OCI-LY1 (cell line): ENCODE measurements around the gene TBCD.

Experiments
- H2AFZ ChIP-seq: fragments of 200-600 bp; sonication (generic), shearing (Covaris generic); 2 replicates; pipeline ENCODE4 v1.6.0; 2014; ENCODE audit warnings: antibody characterized with exemption, mild to moderate bottlenecking, low read length
- H3F3A ChIP-seq: fragments of 200-600 bp; sonication (generic), shearing (Covaris generic); 2 replicates; pipeline ENCODE4 v1.6.0; 2014; ENCODE audit warnings: mild to moderate bottlenecking, antibody characterized with exemption, low read length, moderate library complexity; ENCODE audit not compliant: insufficient read depth
- H3K27ac ChIP-seq: fragments of 200-600 bp; sonication (generic); 2 replicates; pipeline ENCODE4 v1.5.1; 2014; ENCODE audit warnings: low read length, mixed run types, mild to moderate bottlenecking, low read depth; ENCODE audit not compliant: poor library complexity, severe bottlenecking
- H3K27me3 ChIP-seq: fragments of 200-600 bp; sonication (generic); 2 replicates; pipeline ENCODE4 v1.6.0; 2014; ENCODE audit warnings: antibody characterized with exemption, mild to moderate bottlenecking, low read length, moderate library complexity; ENCODE audit not compliant: insufficient read depth
- H3K36me3 ChIP-seq: fragments of 200-600 bp; sonication (generic); 2 replicates; pipeline ENCODE4 v1.6.1; 2014; ENCODE audit warnings: mild to moderate bottlenecking, antibody characterized with exemption, low read length, moderate library complexity, mixed read lengths; ENCODE audit not compliant: insufficient read depth
- H3K4me1 ChIP-seq: fragments of 200-600 bp; sonication (generic); 2 replicates; pipeline ENCODE4 v1.5.1; 2014; ENCODE audit warnings: mild to moderate bottlenecking, low read length, moderate library complexity; ENCODE audit not compliant: insufficient read depth, severe bottlenecking
- H3K4me2 ChIP-seq: fragments of 200-600 bp; sonication (generic), shearing (Covaris generic); 2 replicates; pipeline ENCODE4 v1.6.1; 2014; ENCODE audit warnings: low read length
- H3K4me3 ChIP-seq: fragments of 200-600 bp; sonication (generic); 2 replicates; pipeline ENCODE4 v1.5.1; 2014; ENCODE audit warnings: low read length, low read depth, mild to moderate bottlenecking, mixed read lengths; ENCODE audit not compliant: poor library complexity, severe bottlenecking
- H3K79me2 ChIP-seq: fragments of 200-600 bp; shearing (Covaris generic); 2 replicates; pipeline ENCODE4 v1.6.1; 2016; ENCODE audit warnings: mixed run types, low read length, mixed read lengths; ENCODE audit not compliant: insufficient read depth
- H3K9ac ChIP-seq: fragments of 200-600 bp; sonication (generic), shearing (Covaris generic); 2 replicates; pipeline ENCODE4 v1.6.1; 2014; ENCODE audit warnings: mild to moderate bottlenecking, low read length, mixed read lengths
- H3K9me2 ChIP-seq: fragments of 200-600 bp; sonication (generic), shearing (Covaris generic); 2 replicates; pipeline ENCODE4 v1.6.1; 2014; ENCODE audit warnings: low read depth, mild to moderate bottlenecking, low read length, mixed read lengths
- H3K9me3 ChIP-seq: fragments of 200-600 bp; shearing (Covaris generic); 2 replicates; pipeline ENCODE4 v1.6.1; 2014; ENCODE audit warnings: low read length, mixed read lengths
- H4K20me1 ChIP-seq: fragments of 200-600 bp; sonication (generic), shearing (Covaris generic); 2 replicates; pipeline ENCODE4 v1.6.0; 2016; ENCODE audit warnings: mild to moderate bottlenecking, low read length; ENCODE audit not compliant: insufficient read depth
- EZH2 ChIP-seq: fragments of 200-600 bp; sonication (generic), shearing (Covaris generic); IDR thresholded peaks from 2 replicates; pipeline ENCODE4 v1.8.0; 2017; ENCODE audit warnings: borderline replicate concordance, mixed run types, mild to moderate bottlenecking, antibody characterized with exemption, low read length, moderate library complexity, mixed read lengths
- TF ChIP-seq, protein P1 (sequence below): fragments of 200-600 bp; sonication (generic), shearing (Covaris generic); IDR thresholded peaks from 2 replicates; pipeline ENCODE4 v1.5.1; 2017; ENCODE audit warnings: mild to moderate bottlenecking, antibody characterized with exemption, low read length, moderate library complexity, mixed read lengths

The TBCD gene

DNA sequence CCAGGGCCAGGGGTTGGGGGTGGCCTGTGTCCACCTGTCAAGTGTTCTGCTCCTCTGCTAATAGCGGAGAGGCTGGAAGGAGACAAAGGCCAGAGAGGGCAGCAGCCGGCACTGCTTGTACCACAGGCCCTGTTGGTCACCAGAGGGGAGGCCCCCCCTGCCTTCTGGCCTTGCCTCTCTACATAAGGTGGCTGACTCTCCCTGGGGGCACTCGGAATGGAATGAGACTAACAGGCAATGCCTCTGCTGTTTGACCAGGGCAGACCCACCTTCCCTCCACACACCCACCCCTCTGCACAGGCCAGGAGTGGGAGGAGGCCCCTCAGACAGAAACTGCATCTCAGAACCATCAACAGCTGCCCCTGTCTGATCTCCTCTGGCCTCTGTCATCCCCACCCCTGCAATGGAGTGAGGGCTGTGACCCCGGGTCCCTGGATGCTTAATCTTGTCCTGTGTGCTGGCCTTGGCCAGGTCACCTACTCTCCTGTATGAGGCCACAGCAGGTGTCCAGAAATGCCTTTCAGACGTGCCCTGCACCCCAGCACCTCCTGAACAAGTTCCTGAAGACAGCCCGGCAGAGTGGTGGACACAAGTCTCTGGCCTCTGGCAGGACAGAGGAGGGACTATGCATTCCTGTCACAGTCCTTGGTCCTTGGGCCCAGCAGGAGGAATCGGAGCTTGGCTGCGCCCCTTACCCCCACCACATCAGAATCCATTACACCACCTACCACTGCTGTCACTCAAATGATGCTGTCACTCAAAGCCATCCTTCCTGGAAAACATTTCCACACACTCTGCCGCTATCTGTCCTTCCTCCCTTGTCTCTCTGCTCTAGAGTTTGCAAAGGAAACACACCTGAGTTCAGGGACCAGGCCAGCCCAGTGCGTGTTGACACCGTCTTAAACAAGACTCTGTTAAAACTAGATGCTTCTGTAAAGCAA lies 195.5 kb downstream of the TBCD start:
- TF ChIP-seq, protein P1, sequence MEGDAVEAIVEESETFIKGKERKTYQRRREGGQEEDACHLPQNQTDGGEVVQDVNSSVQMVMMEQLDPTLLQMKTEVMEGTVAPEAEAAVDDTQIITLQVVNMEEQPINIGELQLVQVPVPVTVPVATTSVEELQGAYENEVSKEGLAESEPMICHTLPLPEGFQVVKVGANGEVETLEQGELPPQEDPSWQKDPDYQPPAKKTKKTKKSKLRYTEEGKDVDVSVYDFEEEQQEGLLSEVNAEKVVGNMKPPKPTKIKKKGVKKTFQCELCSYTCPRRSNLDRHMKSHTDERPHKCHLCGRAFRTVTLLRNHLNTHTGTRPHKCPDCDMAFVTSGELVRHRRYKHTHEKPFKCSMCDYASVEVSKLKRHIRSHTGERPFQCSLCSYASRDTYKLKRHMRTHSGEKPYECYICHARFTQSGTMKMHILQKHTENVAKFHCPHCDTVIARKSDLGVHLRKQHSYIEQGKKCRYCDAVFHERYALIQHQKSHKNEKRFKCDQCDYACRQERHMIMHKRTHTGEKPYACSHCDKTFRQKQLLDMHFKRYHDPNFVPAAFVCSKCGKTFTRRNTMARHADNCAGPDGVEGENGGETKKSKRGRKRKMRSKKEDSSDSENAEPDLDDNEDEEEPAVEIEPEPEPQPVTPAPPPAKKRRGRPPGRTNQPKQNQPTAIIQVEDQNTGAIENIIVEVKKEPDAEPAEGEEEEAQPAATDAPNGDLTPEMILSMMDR = no peak
- TF ChIP-seq EZH2 = no peak
- Histone ChIP-seq H3K9me3 (peaks cover 18% of the 10 kb centered on the region), H2AFZ (no peak overlapping the region)

DNA sequence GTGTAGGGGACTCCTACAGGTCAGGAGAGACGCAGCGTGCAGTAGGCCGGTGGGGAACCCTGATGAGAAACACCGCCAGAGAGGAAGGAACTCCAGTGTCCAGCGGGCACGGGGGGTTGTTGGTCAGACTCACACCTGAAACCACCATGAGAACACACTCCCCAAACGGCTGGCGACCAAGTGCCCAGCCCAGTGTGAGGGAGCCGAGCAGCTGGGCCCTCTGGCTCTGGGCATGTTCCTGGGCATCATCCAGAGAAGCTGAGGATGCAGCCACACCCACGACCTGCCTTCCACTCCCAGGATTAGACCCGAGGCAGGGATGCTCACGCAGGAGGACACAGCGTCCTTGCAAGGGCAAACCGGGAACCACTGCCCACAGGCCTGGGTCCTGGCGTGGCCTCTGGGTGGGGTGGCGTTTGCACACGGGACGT lies 196.2 kb downstream of the TBCD start:
- H3K4me2 ChIP-seq = no peak overlapping the region
- H3K4me3 ChIP-seq = no peak overlapping the region
- no peaks in the 10 kb centered on the region for H4K20me1 ChIP-seq
- H3K27ac ChIP-seq = no peak overlapping the region
- H3K9ac ChIP-seq = no peak overlapping the region
- H2AFZ ChIP-seq = no peak overlapping the region
- H3K4me1 ChIP-seq = no peaks in the 10 kb centered on the region
- TF ChIP-seq, protein P1 = no peak
- H3K9me3 ChIP-seq = peaks cover 18% of the 10 kb centered on the region
- H3F3A ChIP-seq = no peaks in the 10 kb centered on the region
- no peaks in the 10 kb centered on the region for H3K27me3 ChIP-seq
- peaks cover 32% of the 10 kb centered on the region for H3K36me3 ChIP-seq
- H3K9me2 ChIP-seq = no peaks in the 10 kb centered on the region
- no peaks in the 10 kb centered on the region for H3K79me2 ChIP-seq

More for the DNA sequence above, 195.5 kb downstream of the TBCD start:
- Histone ChIP-seq H3K4me3 (no peak overlapping the region), H3K27ac (no peak overlapping the region), H3K9ac (no peak overlapping the region), H3K9me2 (no peaks in the 10 kb centered on the region), H3K79me2 (no peaks in the 10 kb centered on the region), H3K27me3 (no peaks in the 10 kb centered on the region), H3K4me2 (no peak overlapping the region), H3K4me1 (no peaks in the 10 kb centered on the region), H3F3A (no peaks in the 10 kb centered on the region), H3K36me3 (peaks cover 40% of the 10 kb centered on the region), H4K20me1 (no peaks in the 10 kb centered on the region)

DNA sequence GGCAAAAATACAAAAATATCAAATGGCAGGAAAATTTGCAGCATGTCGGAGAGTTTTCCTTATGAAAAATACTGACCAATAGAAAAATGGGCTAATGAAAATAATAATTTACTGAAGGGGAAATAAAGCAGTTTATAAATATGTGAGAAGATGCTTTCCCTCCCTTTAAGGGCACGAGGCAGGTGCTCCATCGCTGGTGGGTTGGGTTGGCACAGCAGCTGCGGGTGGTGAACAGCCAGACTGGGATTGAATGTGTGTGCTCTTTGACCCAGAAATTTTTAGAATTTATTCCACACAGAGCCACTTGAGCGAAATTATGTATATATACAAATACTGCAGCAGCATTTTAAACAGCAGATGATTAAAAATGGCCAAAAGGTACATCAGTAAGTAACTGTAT lies 197.1 kb downstream of the TBCD start:
- Histone ChIP-seq H3K4me2 (no peak overlapping the region), H3K27ac (no peak overlapping the region), H3K9me2 (no peaks in the 10 kb centered on the region), H3K36me3 (peaks cover 23% of the 10 kb centered on the region), H3K9me3 (peaks cover 18% of the 10 kb centered on the region), H3K9ac (no peak overlapping the region), H3K79me2 (no peaks in the 10 kb centered on the region), H2AFZ (no peak overlapping the region), H4K20me1 (no peaks in the 10 kb centered on the region), H3F3A (no peaks in the 10 kb centered on the region), H3K4me1 (no peaks in the 10 kb centered on the region), H3K27me3 (no peaks in the 10 kb centered on the region), H3K4me3 (no peak overlapping the region)
- no peak for TF ChIP-seq EZH2
- TF ChIP-seq, protein P1 = no peak
